HEK293T (cell line): ENCODE results near the gene TLK1.

Experiments used
- CTCF ChIA-PET: fragments of 350-600 bp; formaldehyde crosslinking; extraction: SDS; loops from one replicate; lab custom pipeline; 2021; ENCODE audit warnings: antibody characterized with exemption, inconsistent platforms; lab: Yijun Ruan, JAX
- POLR2A ChIA-PET: fragments of 350-600 bp; formaldehyde crosslinking; extraction: SDS; loops from one replicate; lab custom pipeline; 2020; ENCODE audit warnings: antibody characterized with exemption, inconsistent platforms; lab: Yijun Ruan, JAX
- DNase-seq: peaks from one replicate; pipeline ENCODE4 v3.0.0; 2012; ENCODE audit warnings: mixed read lengths; ENCODE audit errors: extremely low spot score
- ARNT ChIP-seq: fragments of 450-650 bp; IDR thresholded peaks from 2 replicates; pipeline ENCODE4 v1.6.1; 2017; ENCODE audit warnings: mild to moderate bottlenecking
- BHLHE40 ChIP-seq: fragments of 450-650 bp; IDR thresholded peaks from 2 replicates; pipeline ENCODE4 v1.6.1; 2016; ENCODE audit warnings: mild to moderate bottlenecking, moderate library complexity, borderline replicate concordance
- CTBP1 ChIP-seq: fragments of 450-650 bp; IDR thresholded peaks from 2 replicates; pipeline ENCODE4 v1.6.1; 2016; ENCODE audit warnings: borderline replicate concordance
- ELF4 ChIP-seq: fragments of 450-650 bp; IDR thresholded peaks from 2 replicates; pipeline ENCODE4 v1.6.1; 2017; ENCODE audit warnings: antibody characterized with exemption
- FOXA1 ChIP-seq: fragments of 450-650 bp; IDR thresholded peaks from 2 replicates; pipeline ENCODE4 v1.6.1; 2016; ENCODE audit warnings: mild to moderate bottlenecking
- FOXK2 ChIP-seq: fragments of 450-650 bp; IDR thresholded peaks from 2 replicates; pipeline ENCODE4 v1.6.1; 2016; ENCODE audit warnings: mild to moderate bottlenecking
- FOXM1 ChIP-seq: fragments of 450-650 bp; IDR thresholded peaks from 2 replicates; pipeline ENCODE4 v1.6.1; 2017; ENCODE audit warnings: mild to moderate bottlenecking, borderline replicate concordance
- HDGF ChIP-seq: fragments of 450-650 bp; IDR thresholded peaks from 2 replicates; pipeline ENCODE4 v1.6.1; 2017; ENCODE audit warnings: antibody characterized with exemption, borderline replicate concordance
- L3MBTL2 ChIP-seq: fragments of 450-650 bp; conservative IDR thresholded peaks from 2 replicates; pipeline ENCODE4 v1.6.1; 2016; ENCODE audit warnings: mild to moderate bottlenecking
- LEF1 ChIP-seq: fragments of 450-650 bp; IDR thresholded peaks from 2 replicates; pipeline ENCODE4 v1.6.1; 2017; ENCODE audit warnings: mild to moderate bottlenecking, borderline replicate concordance
- NFRKB ChIP-seq: fragments of 450-650 bp; IDR thresholded peaks from 2 replicates; pipeline ENCODE4 v1.6.1; 2016; ENCODE audit warnings: mild to moderate bottlenecking, moderate library complexity
- PKNOX1 ChIP-seq: fragments of 450-650 bp; IDR thresholded peaks from 2 replicates; pipeline ENCODE4 v1.6.1; 2016
- SP1 ChIP-seq: fragments of 450-650 bp; IDR thresholded peaks from 2 replicates; pipeline ENCODE4 v1.6.1; 2017
- SUZ12 ChIP-seq: fragments of 450-650 bp; IDR thresholded peaks from 2 replicates; pipeline ENCODE4 v1.6.1; 2016; ENCODE audit warnings: mild to moderate bottlenecking
- TARDBP ChIP-seq: fragments of 450-650 bp; IDR thresholded peaks from 2 replicates; pipeline ENCODE4 v1.6.1; 2016
- ZNF384 ChIP-seq: fragments of 450-650 bp; IDR thresholded peaks from 2 replicates; pipeline ENCODE4 v1.6.1; 2016

TLK1 gene

GRCh38 chr2:171088057-171088834 is 72.4 kb downstream of the TLK1 start:
- no peak for TF ChIP-seq L3MBTL2
- no peak for TF ChIP-seq FOXA1
- no peak for TF ChIP-seq NFRKB
- TF ChIP-seq CTBP1 = no peak
- TF ChIP-seq HDGF = no peak
- TF ChIP-seq FOXM1 = no peak
- TF ChIP-seq LEF1 = no peak
- no peak for TF ChIP-seq BHLHE40
- TF ChIP-seq FOXK2 = no peak
- TF ChIP-seq ELF4 = no peak
- no peak for TF ChIP-seq ZNF384
- TF ChIP-seq PKNOX1 = no peak
- TF ChIP-seq ARNT = no peak
- ChIA-PET POLR2A (no interaction called here), CTCF (interaction anchor here (1.0 to 1.7 kb wide), 3 partner anchors 9 to 486 kb away, joined by 3 to 5 read pairs (median 5); no protein-coding TSS in a partner anchor)
- DNase-seq = no peak

DNA sequence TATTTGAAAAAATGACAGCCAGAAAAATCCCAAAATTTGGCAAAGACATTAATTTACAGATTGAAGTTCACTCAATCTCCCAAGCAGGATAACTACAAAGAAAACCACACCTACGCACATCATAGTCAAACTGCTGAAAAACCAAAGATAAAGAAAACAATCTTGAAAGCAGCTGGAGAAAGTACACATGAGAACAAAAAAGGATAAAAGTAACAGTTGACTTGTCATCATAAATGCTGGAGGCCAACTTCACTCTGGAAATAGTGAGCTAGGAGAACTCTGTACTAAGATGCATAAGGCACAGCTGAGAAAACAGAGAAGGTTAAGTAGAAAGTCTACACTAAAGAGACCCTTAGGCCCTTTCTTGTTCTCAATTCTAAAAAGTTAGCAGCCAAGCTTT is 73.1 kb downstream of the TLK1 start:
- no peak for TF ChIP-seq TARDBP
- no peak for TF ChIP-seq FOXA1
- no peak for TF ChIP-seq ELF4
- TF ChIP-seq FOXK2 = no peak
- no peak for TF ChIP-seq SP1
- TF ChIP-seq LEF1 = no peak
- TF ChIP-seq FOXM1 = no peak
- TF ChIP-seq HDGF = no peak
- TF ChIP-seq NFRKB = no peak
- no peak for TF ChIP-seq CTBP1
- TF ChIP-seq PKNOX1 = no peak
- TF ChIP-seq SUZ12 = no peak
- TF ChIP-seq L3MBTL2 = no peak
- no peak for TF ChIP-seq BHLHE40
- TF ChIP-seq ZNF384 = no peak
- TF ChIP-seq ARNT = no peak

GRCh38 chr2:171086352-171087290 is 74.1 kb downstream of the TLK1 start:
- DNase-seq = peak; percentile 57
- POLR2A ChIA-PET = no interaction called here
- CTCF ChIA-PET = interaction anchor here (0.6 to 1.7 kb wide), 11 partner anchors 8 to 1242 kb away, joined by 3 to 5 read pairs (median 4); no protein-coding TSS in a partner anchor
- TF ChIP-seq L3MBTL2 (no peak), FOXM1 (no peak), FOXA1 (no peak), NFRKB (no peak), LEF1 (no peak), PKNOX1 (peak; percentile 87), HDGF (no peak), ZNF384 (no peak), CTBP1 (peak; percentile 37; the same call in 1 of the 2 replicates), ARNT (no peak)

More for the DNA sequence above, 73.1 kb downstream of the TLK1 start:
- ChIA-PET POLR2A (no interaction called here), CTCF (interaction anchor here (1.0 to 1.7 kb wide), 5 partner anchors 10 to 486 kb away, joined by 3 to 5 read pairs (median 5); no protein-coding TSS in a partner anchor)
- no peak for DNase-seq

DNA sequence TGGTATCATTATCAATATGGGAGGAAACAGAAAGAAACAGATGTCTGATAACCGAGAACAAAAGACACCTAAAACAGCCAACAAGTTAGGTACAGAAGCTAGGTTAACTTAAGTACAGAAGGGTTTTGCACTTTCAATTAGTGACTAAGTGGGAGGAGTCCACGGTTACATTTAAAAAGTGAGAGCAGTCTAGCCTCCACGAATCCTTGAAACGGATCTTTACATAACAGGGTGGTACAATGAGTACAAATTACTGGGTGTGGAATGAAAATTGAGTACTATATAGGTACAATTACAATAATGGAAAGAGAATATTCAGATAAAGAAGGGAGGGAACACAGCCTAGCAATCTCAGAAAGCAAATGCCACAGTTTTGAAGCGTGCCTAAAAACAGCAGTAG is 76.6 kb downstream of the TLK1 start:
- TF ChIP-seq ARNT = no peak
- TF ChIP-seq L3MBTL2 = no peak
- TF ChIP-seq PKNOX1 = no peak
- TF ChIP-seq BHLHE40 = no peak
- TF ChIP-seq TARDBP = no peak
- TF ChIP-seq HDGF = no peak
- no peak for TF ChIP-seq SUZ12
- no peak for TF ChIP-seq CTBP1
- DNase-seq = no peak
- POLR2A ChIA-PET = no interaction called here
- CTCF ChIA-PET = no interaction called here

- no peak for DNase-seq
- CTCF ChIA-PET = no interaction called here
- TF ChIP-seq SUZ12 (no peak), LEF1 (no peak), HDGF (no peak), NFRKB (no peak), ELF4 (no peak), ZNF384 (no peak), FOXK2 (no peak), PKNOX1 (no peak), CTBP1 (no peak), TARDBP (no peak), SP1 (no peak), FOXA1 (no peak), L3MBTL2 (no peak), ARNT (no peak), FOXM1 (no peak), BHLHE40 (no peak)
- POLR2A ChIA-PET = no interaction called here
These were observed 77.2 kb downstream of the TLK1 start for GRCh38 chr2:171083451-171083850.
